Adrenal gland (tissue), 12 donors: ENCODE data around the gene GSE1. TPM values are rescaled to one million over a fixed set of nuclear protein-coding genes. Genes with fewer than 3 reads are reported as not detected.

Experiments used
- DNase-seq, 7 donors: peaks; one replicate each; pipeline ENCODE4 v3.0.0-alpha.2; 2019 to 2020
- H3K27ac ChIP-seq, 5 donors: fragments of 200-600 bp; sonication (generic) in 4 of 5; 1 replicate in 3 of 5; 2 replicates in 2 of 5; pipeline versions ENCODE4 v1.5.1 to v1.8.0; 2016 to 2020; ENCODE audit warnings: mild to moderate bottlenecking in 1 of 5
- H3K27me3 ChIP-seq: fragments of 200-600 bp; 2 replicates; pipeline ENCODE4 v1.8.0; 2021
- H3K36me3 ChIP-seq, 2 donors: fragments of 200-600 bp; replicated peaks in 1 of 2; 1 replicate in 1 of 2; 2 replicates in 1 of 2; pipeline versions ENCODE4 v1.5.1 to v1.8.0; 2018 to 2022
- H3K4me1 ChIP-seq, 2 donors: fragments of 200-600 bp; replicated peaks in 1 of 2; 1 replicate in 1 of 2; 2 replicates in 1 of 2; pipeline versions ENCODE4 v1.5.1 to v1.8.0; 2018 to 2021
- H3K4me3 ChIP-seq, 4 donors: fragments of 200-600 bp; sonication (generic) in 3 of 4; one replicate each; pipeline ENCODE4 v1.5.1; 2016 to 2018
- H3K9me3 ChIP-seq, 3 donors: fragments of 200-600 bp; sonication (generic) in 1 of 3; replicated peaks in 1 of 3; 1 replicate in 2 of 3; 2 replicates in 1 of 3; pipeline versions ENCODE4 v1.5.1 to v1.8.0; 2016 to 2021
- CTCF ChIP-seq, 6 experiments: fragments of 450-650 bp in 4 of 6; fragments of 200-600 bp in 2 of 6; sonication (generic) in 1 of 6; IDR thresholded peaks; 1 replicate in 5 of 6; 2 replicates in 1 of 6; pipeline versions ENCODE4 v1.5.1 to v1.8.0; 2016 to 2021; ENCODE audit warnings: antibody characterized with exemption in 6 of 6, mild to moderate bottlenecking in 2 of 6, moderate library complexity in 1 of 6
- POLR2A ChIP-seq, 2 donors: fragments of 450-650 bp; IDR thresholded peaks; one replicate each; pipeline ENCODE4 v1.6.1; 2017; ENCODE audit warnings: antibody characterized with exemption in 2 of 2, mild to moderate bottlenecking in 2 of 2, moderate library complexity in 1 of 2
- WGBS, 4 donors: extraction: QIAGEN DNeasy Blood & Tissue Kit in 2 of 4; methylation state at CpG; one replicate each; pipeline versions ENCODE4 v1.1.5 to v1.1.7; 2013 to 2017; 5-methylcytosine and 5-hydroxymethylcytosine counted together
- intact Hi-C, 2 donors: fragments of 100-400 bp; cut with DNase I; formaldehyde crosslinking; loops; one replicate each; pipeline versions ENCODE4 v1.14.1 to v1.15.0; 2022 to 2023
- polyA plus RNA-seq, 3 donors: library from polyadenylated mRNA; stranded (reverse); fragments of 200-250 nt in 2 of 3; fragments of 350-450 nt in 1 of 3; fragmentation: Illumina TruSeq in 1 of 3; extraction: RNeasy Lipid Tissue Mini Kit (QIAGEN cat#74804) in 1 of 3; gene quantifications; one replicate each; pipeline ENCODE4 v1.2.3, GENCODE V29; 2013 to 2014
- total RNA-seq, 9 donors: library from RNA; depleted of rRNA in 4 of 9; stranded (reverse); fragments of >200 nt in 4 of 9; fragments of 120-200 nt in 1 of 9; fragmentation: NEBNext Ultra II Directional in 1 of 9; extraction: Animal tissue kit (Norgen Biotek cat#: 25700) in 1 of 9; gene quantifications; one replicate each; pipeline versions ENCODE4 v1.1.0 to v1.2.4, GENCODE V29; 2013 to 2023
- donor health status: healthy with polysubstance abuse.
- donor health status: Bipolar disorder and iron deficiency.
- donor health status: DM: yes; HTN: yes; CAD: no.
- donor health status: DM: no; HTN: no; CAD: no.
- donor health status: DM: no; HTN: no; CAD: no.
- donor health status: DM: yes; HTN: yes; CAD: no.

GSE1 gene
- total and polyA plus RNA-seq, 12 donors, result 7.8 to 99.9 (median 64.8) TPM

- Histone ChIP-seq H3K9me3 (no peaks in the 10 kb centered on the region), H3K36me3 (peaks cover 0 to 91% of the 10 kb centered on the region in 2 donors), H3K27ac (peak overlapping the region in 1 of 5 donors; percentile 47), H3K4me1 (peaks cover 4 to 15% of the 10 kb centered on the region in 2 donors), H3K4me3 (no peak overlapping the region), H3K27me3 (no peaks in the 10 kb centered on the region)
- WGBS, 4 donors, result 88 to 93% (median 91%) methylated on average over 16 to 42 of the region's 42 CpGs
- no peak for DNase-seq
- TF ChIP-seq POLR2A (IDR thresholded peaks at IDR 0.05) (no peak), CTCF (IDR thresholded peaks at IDR 0.05) (no peak)
- intact Hi-C loops, result loop anchor here in 1 of 2 donors (5.0 kb wide), 1 partner anchor 56 kb away; no protein-coding TSS in a partner anchor
Measured at GRCh38 chr16:85660843-85661739, 48.0 kb downstream of the GSE1 start.

GRCh38 chr16:85661740-85662481, 48.8 kb downstream of the GSE1 start:
- TF ChIP-seq POLR2A (IDR thresholded peaks at IDR 0.05) (no peak), CTCF (IDR thresholded peaks at IDR 0.05) (no peak)
- 89 to 94% (median 90%) methylated on average over 17 to 26 of the region's 26 CpGs for WGBS, 4 donors
- peak in 1 of 7 donors; percentile 18 for DNase-seq
- Histone ChIP-seq H3K36me3 (peaks cover 0 to 91% of the 10 kb centered on the region in 2 donors), H3K4me1 (peaks cover 4 to 15% of the 10 kb centered on the region in 2 donors), H3K27me3 (no peaks in the 10 kb centered on the region), H3K9me3 (no peaks in the 10 kb centered on the region), H3K27ac (peak overlapping the region in 1 of 5 donors; percentile 47), H3K4me3 (no peak overlapping the region)
- intact Hi-C loops, result loop anchor here in 1 of 2 donors (5.0 kb wide), 1 partner anchor 55 kb away; no protein-coding TSS in a partner anchor

GRCh38 chr16:85662482-85662812, 49.3 kb downstream of the GSE1 start:
- intact Hi-C loops, result loop anchor here in 1 of 2 donors (5.0 kb wide), 1 partner anchor 55 kb away; no protein-coding TSS in a partner anchor
- Histone ChIP-seq H3K36me3 (peaks cover 0 to 90% of the 10 kb centered on the region in 2 donors), H3K27me3 (no peaks in the 10 kb centered on the region), H3K9me3 (no peaks in the 10 kb centered on the region), H3K4me1 (peaks cover 4 to 15% of the 10 kb centered on the region in 2 donors), H3K27ac (peak overlapping the region in 1 of 5 donors; percentile 47), H3K4me3 (no peak overlapping the region)
- 85 to 98% (median 88%) methylated on average over 1 to 3 of the region's 3 CpGs for WGBS, 4 donors
- TF ChIP-seq POLR2A (IDR thresholded peaks at IDR 0.05), result no peak
- no peak for TF ChIP-seq CTCF (IDR thresholded peaks at IDR 0.05)
- DNase-seq, result peak in 1 of 7 donors; percentile 74
